NT2/D1 (cell line): ENCODE results near the gene PIK3CD.

Experiments
- SUZ12 ChIP-seq: IDR thresholded peaks from 2 replicates; pipeline ENCODE4 v1.6.1; 2011; ENCODE audit not compliant: insufficient read length, insufficient read depth; ENCODE audit errors: extremely low read depth
- YY1 ChIP-seq: IDR thresholded peaks from 2 replicates; pipeline ENCODE4 v1.6.1; 2011; ENCODE audit not compliant: insufficient read length, insufficient read depth
- ZNF274 ChIP-seq: IDR thresholded peaks from 2 replicates; pipeline ENCODE4 v1.6.1; 2011; ENCODE audit warnings: mild to moderate bottlenecking, low read depth, low read length

DNA sequence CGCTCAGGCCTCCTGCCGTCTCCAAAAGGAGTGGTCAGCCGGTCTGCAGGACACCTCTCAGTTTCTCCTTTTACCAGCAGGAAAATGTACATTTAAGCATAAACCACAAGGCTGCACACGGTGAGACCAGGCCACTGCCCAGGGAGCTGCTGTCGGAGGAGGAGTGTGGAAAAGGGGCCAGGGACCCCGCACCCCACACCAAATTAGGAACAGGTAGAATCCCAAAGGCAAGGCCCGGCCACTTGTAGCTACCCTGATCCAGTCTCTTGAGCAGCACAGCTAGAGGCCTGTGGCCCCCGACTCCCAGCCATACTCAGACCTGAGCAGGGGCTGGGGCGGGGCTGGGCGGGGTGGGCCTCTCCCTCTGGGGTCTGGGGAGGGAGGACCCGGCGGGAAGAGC is 78.0 kb downstream of the PIK3CD start:
- no peak for TF ChIP-seq ZNF274
- no peak for TF ChIP-seq YY1
- no peak for TF ChIP-seq SUZ12
